GM12864 (cell line): ENCODE measurements around the gene NUDT5.

Experiments
- DNase-seq: peaks from one replicate; pipeline ENCODE4 v3.0.0-alpha.2; 2011; ENCODE audit warnings: low read depth
- H3K4me3 ChIP-seq: 2 replicates; pipeline ENCODE4 v1.5.1; 2011; ENCODE audit warnings: mild to moderate bottlenecking, low read depth, low read length, control low read depth
- TF ChIP-seq, protein P1 (sequence below): IDR thresholded peaks from 2 replicates; pipeline ENCODE4 v1.5.1; 2011; ENCODE audit warnings: low read depth, mild to moderate bottlenecking, moderate library complexity, low read length, control low read depth, inconsistent platforms; ENCODE audit errors: missing control alignments

The NUDT5 gene

DNA sequence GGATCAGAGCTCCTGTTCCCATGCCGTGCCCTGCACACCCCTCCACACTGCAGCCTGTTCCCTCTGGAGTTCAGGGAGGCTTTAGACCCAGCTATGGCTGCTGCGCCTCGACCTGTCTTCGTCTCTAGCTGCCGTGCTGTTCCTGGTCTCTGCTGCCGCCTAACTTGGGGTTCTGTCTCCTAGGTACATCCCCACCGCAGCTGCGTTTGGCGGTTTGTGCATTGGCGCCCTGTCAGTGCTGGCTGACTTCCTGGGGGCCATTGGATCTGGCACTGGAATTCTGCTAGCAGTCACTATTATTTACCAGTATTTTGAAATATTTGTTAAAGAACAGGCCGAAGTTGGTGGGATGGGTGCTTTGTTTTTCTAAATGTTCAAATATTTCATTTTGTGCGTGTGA, 31.6 kb downstream of the NUDT5 start:
- no peak overlapping the region for H3K4me3 ChIP-seq
- DNase-seq, result no peak
- TF ChIP-seq, protein P1, sequence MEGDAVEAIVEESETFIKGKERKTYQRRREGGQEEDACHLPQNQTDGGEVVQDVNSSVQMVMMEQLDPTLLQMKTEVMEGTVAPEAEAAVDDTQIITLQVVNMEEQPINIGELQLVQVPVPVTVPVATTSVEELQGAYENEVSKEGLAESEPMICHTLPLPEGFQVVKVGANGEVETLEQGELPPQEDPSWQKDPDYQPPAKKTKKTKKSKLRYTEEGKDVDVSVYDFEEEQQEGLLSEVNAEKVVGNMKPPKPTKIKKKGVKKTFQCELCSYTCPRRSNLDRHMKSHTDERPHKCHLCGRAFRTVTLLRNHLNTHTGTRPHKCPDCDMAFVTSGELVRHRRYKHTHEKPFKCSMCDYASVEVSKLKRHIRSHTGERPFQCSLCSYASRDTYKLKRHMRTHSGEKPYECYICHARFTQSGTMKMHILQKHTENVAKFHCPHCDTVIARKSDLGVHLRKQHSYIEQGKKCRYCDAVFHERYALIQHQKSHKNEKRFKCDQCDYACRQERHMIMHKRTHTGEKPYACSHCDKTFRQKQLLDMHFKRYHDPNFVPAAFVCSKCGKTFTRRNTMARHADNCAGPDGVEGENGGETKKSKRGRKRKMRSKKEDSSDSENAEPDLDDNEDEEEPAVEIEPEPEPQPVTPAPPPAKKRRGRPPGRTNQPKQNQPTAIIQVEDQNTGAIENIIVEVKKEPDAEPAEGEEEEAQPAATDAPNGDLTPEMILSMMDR, result no peak

DNA sequence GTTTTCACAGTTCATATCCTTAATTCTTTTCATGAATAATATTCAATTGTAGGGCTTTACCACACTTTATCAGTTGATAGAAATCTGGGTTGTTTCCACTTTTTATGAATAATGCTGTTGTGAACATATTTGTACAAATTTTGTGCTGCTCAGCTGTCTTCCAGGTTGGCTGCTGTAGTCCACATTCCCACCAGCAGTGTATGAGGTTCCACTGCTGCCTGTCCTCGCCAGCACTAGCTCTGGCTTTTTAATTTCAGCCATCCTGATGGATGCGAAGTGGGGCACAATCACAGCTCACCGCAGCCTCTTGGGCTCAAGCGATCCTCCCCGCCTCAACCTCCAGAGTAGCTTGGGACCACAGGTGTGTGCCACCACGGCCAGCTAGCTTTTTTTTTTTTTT, 32.8 kb downstream of the NUDT5 start:
- H3K4me3 ChIP-seq, result no peak overlapping the region
- TF ChIP-seq, protein P1, result no peak
- DNase-seq, result no peak

DNA sequence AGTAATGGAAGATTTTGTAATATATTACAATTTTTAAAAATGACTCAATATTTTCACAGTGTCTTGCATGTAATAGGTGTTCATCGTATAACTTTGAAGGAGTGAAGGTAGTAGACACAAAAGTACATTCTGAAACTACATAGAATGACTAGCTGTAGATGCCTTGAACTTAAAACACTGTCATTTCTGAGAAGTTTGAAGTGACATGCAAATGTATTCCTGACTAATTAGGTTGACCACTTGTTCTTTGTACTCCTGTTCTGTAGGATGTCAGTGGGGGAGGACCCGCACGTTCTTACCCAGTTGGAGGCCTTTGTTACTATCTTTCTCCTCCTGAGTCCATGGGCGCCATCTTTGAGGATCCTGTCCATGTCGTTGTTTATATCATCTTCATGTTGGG, 35.0 kb downstream of the NUDT5 start:
- DNase-seq, result no peak
- TF ChIP-seq, protein P1, result no peak
- no peak overlapping the region for H3K4me3 ChIP-seq

DNA sequence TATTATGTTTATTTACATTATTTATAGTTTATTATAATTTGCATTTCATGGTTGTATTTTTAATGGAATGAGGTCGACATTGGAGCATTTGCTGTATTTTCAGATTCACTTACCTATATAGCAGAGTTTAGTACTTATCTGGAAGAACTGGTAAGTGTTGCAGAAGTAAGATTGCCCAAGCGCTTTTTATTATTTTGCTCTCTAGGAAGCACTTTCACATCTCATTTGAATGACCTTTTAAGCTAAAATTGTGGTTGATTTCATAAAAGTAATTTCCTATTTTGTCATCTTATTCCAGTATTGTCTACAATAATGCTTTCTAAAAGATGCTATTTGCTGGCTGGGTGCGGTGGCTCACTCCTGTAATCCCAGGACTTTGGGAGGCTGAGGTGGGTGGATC, 37.6 kb downstream of the NUDT5 start:
- DNase-seq, result no peak
- TF ChIP-seq, protein P1, result no peak

DNA sequence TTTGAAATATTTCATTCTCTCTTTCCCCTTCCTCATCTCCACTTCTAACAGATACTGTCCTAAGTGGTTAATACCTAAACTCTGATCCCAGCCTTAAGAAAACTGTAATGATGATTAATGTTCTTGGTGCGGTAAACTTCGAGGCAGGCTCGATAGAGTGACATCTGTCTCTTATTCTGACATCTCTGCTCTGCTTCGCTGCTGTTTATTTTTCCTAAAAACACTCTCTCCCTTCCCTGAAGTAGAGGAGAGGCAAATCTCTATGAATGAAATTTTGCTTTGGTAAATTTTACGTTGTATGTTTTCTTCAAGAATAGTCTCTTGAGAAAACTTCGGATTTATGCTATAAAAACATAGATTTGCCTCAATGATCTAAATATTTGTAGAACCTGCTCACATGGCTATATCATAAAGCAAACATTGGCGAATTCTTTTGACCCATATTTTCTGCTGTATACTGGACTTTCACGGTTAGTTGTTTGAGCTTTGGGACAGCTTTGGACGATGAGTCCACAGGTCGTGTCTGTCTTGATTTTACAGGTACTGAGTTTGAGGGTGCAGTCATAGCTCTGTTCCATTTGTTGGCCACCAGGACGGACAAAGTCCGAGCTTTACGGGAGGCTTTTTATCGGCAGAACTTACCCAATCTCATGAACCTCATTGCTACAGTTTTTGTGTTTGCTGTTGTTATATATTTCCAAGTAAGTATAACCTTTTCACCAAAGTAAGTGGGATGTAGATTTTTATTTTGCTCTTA, 39.1 kb downstream of the NUDT5 start:
- TF ChIP-seq, protein P1, result no peak

More for the DNA sequence above, 37.6 kb downstream of the NUDT5 start:
- H3K4me3 ChIP-seq, result no peak overlapping the region

DNA sequence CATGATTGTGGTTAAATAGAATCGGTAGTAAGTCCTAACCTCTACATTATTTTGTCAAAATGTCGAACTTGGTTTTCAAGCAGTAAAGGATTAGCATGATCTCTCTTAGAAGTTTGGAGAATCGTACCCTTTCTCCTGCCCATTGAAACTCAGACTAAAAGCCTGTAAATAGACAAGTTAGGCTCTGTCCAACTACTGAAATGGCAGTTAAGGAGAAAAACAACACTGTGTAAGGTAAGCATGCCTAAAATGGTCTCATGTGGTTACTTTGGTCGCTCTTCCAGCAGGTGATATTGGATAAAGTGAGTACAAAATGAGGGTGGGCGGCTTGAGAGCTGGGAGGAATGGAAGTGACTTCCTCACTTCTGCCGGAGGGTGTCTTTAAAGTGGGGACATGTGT, 41.2 kb downstream of the NUDT5 start:
- no peak for DNase-seq
- H3K4me3 ChIP-seq, result no peak overlapping the region
- TF ChIP-seq, protein P1, result no peak

More for the DNA sequence above, 39.1 kb downstream of the NUDT5 start:
- H3K4me3 ChIP-seq, result no peak overlapping the region
- DNase-seq, result no peak

DNA sequence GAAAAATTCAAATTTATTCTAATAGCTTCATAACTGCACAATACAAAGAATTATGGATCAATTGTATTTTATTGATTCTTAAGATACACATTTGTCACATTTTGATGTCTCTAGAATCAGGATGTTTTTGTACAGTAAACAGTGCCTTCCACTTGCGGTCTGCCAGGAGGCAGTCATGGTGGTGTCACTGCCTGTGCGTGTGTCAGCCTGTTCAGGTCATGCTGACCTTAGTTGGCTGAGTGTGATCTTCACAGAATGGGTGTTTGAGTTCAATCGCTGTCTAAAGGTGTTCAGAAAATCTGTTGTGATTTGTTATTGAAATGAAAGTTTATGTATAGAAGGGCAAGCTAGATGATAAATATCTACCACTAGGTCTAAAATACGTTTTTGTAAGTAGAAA, 45.5 kb downstream of the NUDT5 start:
- no peak overlapping the region for H3K4me3 ChIP-seq
- no peak for DNase-seq
- TF ChIP-seq, protein P1, result no peak
